Loucy (cell line): ENCODE measurements around the gene MYH3.

Experiments used
- EZH2phosphoT487 ChIP-seq: fragments of 200-600 bp; IDR thresholded peaks from 2 replicates; pipeline ENCODE4 v1.6.1; 2018; ENCODE audit warnings: antibody characterized with exemption, mild to moderate bottlenecking, moderate library complexity, borderline replicate concordance
- TF ChIP-seq, protein P1 (sequence below): fragments of 200-600 bp; sonication (generic); conservative IDR thresholded peaks from 2 replicates; pipeline ENCODE4 v1.5.1; 2014; ENCODE audit warnings: mild to moderate bottlenecking, antibody characterized with exemption, low read length

DNA sequence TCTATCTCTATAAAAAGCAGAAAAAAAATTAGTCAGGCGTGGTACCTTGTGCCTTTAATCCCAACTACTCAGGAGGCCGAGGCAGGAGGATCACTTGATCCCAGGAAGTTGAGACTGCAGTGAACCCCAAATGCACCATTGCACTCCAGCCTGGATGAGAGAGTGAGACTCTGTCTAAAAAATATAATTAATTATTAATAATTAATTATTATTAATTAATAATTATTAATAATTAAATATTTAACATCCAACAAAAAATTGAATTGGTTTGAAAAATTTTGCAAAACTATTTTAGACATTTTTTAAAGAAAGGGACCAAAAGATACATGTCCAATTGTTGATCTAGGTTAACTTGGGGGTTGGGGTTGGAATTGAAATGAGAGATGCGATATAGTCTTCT is 51.0 kb downstream of the MYH3 start:
- TF ChIP-seq, protein P1, sequence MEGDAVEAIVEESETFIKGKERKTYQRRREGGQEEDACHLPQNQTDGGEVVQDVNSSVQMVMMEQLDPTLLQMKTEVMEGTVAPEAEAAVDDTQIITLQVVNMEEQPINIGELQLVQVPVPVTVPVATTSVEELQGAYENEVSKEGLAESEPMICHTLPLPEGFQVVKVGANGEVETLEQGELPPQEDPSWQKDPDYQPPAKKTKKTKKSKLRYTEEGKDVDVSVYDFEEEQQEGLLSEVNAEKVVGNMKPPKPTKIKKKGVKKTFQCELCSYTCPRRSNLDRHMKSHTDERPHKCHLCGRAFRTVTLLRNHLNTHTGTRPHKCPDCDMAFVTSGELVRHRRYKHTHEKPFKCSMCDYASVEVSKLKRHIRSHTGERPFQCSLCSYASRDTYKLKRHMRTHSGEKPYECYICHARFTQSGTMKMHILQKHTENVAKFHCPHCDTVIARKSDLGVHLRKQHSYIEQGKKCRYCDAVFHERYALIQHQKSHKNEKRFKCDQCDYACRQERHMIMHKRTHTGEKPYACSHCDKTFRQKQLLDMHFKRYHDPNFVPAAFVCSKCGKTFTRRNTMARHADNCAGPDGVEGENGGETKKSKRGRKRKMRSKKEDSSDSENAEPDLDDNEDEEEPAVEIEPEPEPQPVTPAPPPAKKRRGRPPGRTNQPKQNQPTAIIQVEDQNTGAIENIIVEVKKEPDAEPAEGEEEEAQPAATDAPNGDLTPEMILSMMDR, result no peak
- no peak for TF ChIP-seq EZH2phosphoT487
